ENCODE results near the gene CGB3.
"Not testable (repeated sequence)": the region's sequence is repeated elsewhere in the genome, so short reads cannot be mapped to it uniquely, and the experiment has no call there.

Gene CGB3

DNA sequence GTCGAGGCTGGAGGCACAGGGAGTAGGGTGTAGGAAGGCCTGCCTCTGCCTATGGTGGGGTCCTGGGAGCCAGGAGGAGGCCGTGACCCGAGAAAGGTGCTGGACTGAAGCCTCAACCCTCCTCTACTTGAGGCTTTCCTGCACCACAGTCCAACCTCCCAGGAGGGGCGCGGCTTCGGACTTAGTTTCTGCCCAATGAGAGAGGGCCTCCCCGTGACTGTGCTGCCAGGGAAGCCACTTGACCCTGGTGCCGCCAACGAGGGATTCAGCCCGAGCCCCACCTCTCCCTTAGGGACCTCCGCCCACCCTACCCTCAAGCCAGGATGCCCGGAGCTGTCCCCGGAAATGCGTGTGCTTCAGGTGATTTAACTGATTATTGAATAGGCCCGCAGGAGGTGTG is at the start of gene CGB3:
CGB3 (minus strand) TSS at position 101 of the 400 bp plus-strand sequence. CDS start 362 bp downstream, outside the sequence.
- not testable (repeated sequence) for DNase-seq

DNA sequence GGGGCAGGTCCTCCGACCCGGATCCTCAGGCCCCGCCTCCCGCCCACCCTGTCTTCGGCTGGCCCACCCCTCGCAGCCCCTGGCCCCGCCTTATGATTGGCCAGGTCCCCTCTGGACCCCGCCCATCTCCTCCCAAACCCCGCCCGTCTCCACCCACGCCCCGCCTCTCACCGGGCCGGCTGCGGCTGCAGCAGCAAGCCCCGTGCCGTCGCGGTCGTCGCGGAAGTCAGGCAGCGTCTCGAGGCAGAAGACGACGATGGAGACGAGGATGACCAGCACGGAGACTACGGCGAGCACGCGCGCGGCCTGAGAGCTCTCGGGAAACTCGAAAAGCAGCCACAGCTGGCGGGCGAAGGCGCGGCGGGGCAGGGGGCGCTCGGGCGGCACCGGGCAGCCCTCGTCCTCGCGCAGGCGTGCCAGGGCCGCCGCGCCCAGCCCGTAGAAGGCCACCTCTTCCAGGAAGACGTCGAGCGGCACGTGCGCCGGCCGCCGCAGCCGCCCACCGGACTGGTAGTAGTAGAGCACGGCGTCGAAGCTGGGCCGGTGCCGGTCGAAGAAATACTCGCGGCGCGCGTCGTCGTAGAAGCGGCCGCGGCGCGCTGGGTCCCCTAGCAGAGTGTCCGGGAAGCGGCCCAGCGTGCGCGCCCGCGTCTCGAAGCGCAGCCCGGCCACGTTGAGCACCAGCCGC is 47.9 kb upstream of the CGB3 start:
- DNase-seq, result no peak

DNA sequence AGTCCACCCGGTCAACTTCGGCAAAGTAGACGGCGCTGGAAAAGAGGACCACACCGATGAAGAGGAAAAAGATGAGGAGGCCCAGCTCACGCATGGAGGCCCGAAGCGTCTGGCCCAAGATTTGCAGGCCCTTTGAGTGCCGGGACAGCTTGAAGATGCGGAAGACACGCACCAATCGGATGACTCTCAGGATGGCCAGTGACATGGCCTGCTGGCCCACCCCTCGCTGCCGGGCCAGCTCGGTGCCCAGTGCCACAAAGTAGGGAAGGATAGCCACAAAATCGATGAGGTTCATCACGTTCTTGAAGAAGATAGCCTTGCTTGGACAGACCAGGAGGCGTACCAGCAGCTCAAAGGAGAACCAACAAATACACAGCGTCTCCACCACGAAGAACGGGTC is 46.3 kb upstream of the CGB3 start:
- DNase-seq, result no peak

DNA sequence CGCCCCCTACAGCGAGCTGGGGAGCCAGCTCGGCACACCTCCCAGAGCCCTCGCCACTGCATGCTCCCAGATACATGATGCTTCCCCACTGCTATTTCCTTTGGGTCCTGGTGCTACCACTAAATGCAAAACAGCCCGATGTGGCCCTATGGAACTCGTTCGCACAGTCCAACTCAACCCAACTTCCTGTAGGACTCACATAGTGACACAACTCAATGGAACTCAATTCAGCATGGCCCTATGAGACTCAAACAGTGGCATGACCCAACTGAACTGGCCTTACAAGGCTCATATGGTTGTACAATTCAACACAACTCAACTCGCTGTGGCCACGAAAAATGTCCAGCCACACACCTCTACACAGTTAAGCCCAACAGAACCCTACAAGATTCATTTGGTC is 44.9 kb upstream of the CGB3 start:
- DNase-seq, result no peak

DNA sequence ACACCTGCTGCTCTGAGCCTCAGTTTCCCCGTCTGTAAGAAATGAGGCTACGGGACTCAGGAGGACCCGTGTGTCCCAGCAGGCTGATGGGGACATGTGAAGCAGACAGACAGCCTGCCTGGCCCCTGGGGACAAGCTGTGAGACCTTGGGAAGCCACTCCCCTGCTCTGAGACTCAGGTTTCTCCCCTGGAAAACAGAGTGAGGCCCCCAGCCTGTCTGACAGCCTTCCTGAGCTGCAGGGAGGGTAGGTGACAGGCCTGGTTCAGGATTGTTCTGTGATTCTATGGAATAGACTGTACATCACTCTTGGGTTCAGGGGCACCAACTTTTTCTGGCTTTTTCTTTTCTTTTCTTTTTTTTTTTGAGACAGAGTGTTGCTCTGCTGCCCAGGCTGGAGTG is 43.4 kb upstream of the CGB3 start:
- DNase-seq, result no peak

DNA sequence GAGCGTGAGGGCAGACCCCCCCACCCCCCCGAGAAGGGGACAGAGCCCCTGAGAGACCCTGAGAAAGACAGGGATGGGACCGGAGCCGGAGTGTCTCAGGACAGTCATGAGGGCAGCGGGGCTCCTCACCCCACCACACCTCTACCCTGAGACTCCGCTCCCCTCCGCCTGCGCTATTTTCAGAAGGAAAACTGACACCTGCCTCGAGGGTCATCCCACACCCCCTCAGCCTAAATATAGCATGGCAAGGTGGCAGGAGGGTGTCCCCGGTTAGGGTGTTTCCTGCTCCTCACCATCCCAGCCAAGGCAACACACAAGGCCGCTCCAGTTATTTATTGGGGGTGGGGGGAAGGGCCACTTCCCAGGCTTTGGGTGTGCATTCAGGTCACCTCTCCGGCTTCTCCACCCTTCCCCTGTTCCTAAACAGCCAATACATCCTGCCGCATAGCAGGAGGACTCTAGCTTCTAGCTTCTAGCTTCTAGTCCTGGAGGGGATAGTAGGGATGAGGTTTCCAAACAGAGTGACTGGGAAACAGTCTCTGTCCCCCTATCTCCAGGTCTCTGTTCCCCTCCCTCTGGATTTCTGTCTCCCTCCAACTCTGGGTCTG is 41.9 kb upstream of the CGB3 start:
- DNase-seq, result no peak

DNA sequence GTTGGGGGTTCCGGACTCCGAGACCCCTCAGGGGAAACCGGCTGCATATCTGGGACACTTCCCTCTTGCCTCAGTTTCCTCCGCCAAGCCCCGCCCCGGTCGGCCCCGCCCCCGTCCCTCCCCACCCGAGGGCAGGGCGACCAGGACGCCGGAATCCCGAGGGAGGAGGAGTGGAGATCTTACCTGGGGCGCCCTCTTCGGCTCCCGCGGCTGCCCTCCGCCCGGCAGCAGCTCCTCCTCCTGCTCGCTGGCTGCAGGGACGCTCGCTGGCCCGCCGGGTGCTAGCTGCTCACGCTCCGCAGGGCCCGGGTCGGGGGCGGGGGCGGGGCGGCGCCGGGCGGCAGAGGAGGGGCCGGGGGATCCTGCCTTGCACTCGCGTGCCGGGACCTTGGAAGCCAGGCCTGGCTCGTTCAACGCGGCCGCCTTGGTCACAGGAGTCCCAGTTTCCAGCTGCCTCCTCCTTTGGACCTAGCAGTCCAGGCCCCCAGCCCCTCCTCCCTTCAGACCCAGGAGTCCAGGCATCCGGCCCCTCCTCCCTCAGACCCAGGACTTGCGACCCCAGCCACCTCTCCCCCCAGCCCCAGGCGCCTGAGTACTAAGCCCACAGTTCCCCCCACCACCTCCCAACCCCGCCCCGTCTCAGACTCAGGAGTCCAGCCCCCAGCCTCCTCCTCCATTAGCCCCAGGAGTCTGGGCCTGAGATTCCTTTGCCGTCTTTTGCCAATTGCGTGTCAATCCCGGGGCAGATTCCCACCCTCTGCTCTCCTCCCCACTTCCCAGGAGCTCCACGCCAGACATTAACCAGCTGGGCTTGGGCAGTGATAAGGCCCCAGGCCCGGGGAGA is 40.9 kb upstream of the CGB3 start, which contains the start of gene NTF4:
NTF4 (minus strand) TSS at position 51 of the 844 bp plus-strand sequence. CDS start 2,821 bp downstream, outside the sequence.
- no peak for DNase-seq

DNA sequence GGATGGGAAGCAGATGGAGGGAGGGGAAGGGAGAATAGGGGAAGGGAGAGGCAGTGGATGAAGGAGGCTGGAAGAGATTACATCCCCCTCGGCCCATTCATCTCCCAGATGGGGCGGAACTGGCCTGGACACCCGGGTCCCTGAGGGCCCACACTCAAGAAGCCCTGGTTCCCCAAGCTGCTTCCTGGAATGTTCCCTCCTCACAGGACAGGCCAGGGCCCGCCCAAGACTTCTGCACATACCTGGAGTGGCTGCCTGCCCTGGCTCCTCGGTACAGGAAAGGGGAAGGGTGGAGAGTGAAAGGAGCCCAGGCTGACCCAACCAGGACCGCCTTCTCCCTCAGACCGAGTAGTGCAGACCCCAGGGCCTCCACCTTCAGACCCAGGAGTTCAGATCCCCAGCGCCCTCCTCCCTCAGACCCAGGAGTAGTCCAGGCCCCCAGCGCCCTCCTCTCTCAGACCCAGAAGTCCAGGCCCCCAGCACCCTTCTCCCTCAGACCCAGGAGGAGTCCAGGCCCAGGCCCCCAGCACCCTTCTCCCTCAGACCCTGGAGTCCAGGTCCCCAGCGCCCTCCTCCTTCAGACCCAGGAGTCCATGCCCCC is 40.0 kb upstream of the CGB3 start:
- no peak for DNase-seq

DNA sequence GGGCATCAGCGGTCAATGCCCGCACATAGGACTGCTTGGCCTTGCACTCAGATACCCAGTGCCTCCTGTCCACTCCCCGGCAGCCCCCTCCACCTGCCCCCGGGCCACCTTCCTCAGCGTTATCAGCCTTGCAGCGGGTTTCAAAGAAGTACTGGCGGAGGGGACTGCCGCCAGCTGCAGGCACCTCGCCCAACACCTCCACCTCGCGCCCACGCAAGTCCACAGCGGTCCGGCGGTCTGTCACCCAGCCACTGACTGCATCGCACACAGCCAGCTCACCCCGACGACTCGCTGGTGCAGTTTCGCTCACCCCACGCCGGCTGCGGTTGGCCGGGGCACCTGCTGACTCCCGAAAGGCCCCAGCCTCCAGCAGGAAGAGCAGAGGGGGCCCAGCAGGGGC is 37.3 kb upstream of the CGB3 start:
- DNase-seq, result no peak

DNA sequence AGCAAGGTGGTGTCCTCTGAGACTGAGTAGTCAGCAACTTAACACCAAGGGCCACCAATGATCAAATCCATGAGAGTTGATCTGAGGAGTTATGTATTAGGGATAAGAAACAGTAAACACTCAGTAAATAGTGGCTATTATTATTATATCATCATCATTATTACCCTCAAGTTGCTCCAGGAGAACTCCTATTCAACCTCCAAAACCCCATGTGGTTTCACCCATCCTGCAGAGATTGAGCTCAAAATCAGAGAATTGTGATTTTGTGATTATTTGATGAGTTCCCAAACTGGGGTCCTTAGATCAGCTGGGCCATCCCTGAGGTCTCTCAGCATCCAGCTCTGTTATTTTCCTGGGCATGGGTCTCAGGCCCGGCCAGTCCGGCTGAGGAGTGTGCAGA is 36.9 kb upstream of the CGB3 start:
- DNase-seq, result no peak

DNA sequence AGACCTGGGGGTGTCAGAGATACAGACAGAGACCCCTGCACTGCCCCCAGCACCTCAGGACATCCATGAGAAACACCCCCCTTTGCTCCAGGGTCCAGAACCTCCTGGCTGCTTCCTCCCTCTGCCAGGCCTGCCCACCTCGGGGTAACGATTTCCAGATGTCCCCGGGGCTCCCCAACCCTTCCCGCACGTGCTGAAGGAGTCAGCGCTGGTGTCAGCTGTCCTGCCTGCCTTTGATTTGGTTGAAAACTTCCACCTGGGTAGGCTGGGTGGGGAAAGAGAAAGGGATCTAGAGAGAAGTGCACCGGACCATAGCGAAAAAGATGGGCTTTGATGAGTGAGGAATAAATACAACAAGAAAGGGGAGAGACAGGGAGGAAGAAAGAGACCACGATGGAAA is 34.9 kb upstream of the CGB3 start:
- no peak for DNase-seq

DNA sequence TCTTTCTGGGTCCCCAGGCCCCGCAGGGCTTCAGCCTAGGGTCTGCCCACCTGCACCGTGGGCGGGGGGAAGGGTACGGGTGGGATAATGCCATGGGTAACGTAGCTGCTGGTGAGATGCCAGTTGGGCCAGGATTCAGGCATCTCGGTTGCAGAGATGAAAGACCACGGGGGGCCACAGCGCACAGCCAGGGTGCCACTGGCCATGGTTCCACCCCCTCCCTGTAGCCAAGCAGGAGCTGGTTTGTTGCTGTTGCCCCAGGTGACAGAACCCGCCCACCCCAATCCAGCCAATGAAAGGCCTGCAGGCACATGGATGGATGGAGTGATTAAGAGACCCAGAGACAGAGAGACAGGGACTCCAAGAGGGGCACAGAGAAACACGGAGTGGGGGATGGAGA is 34.4 kb upstream of the CGB3 start:
- no peak for DNase-seq

DNA sequence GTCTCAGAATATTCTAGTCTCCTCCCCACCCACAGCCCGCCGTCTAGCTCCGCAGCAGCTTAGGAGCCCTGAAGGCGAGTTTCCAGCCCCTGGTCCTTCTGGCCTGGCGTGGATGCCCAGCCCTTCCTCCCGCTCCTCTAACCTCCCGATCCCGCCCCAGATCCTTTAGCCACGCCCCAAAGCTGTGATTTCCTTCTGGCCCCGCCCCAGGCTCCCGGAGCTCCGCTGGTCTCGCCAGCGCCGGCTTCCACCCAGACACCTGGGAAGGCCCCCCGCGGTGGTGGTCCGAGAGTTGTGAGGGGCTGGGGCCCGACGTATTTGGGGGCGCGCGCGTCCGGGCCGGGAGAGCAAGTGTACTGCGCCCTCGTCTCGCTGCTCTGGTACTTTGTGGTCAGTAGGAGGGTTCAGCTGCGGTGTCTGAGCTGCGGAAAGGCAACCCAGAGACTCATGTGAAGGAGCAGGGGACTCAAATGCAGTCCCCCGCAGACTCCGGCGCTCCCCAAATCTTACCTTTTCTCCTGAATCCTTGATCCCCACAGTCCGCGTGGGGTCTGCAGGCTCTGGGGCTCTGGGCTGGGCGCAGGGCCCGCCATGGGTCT is 33.6 kb upstream of the CGB3 start, which contains the start of gene CGB7:
CGB7 (minus strand) TSS at position 114 of the 599 bp plus-strand sequence. CDS start 2,374 bp downstream, outside the sequence.
- no peak for DNase-seq

DNA sequence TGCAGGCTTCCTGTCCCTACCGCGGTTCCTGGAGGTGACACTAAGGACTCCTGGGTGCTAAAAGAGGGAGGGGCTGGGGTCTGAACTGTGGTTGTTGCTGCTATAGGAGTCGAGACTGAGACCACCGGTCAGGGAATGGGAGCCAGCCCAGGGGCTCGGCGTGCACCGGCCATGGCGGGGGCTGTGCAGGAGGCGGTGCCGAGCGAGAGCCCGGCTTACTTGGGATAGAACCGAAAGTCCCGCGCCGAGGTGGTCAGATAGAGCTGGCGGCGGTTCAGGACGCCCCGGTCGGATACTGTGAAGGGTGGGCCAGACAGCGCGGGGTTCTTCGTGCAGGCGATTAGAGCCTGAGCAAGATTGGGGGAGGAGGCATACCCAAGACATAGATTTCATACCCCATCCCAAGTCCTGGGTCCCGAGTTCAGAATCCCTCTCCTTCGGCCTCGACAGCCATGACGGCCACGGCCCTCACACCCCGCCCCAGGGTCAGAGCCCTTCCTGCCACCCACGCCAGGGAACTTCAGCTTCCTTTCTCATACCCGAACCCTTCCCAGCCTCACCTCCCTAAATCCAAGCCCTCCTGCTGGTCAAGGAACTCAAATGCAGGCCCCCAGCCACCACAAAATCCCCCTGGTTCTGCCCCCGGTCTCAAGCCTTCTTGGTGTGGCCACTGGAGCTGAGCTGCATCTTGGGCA is 32.9 kb upstream of the CGB3 start:
- not testable (repeated sequence) for DNase-seq

DNA sequence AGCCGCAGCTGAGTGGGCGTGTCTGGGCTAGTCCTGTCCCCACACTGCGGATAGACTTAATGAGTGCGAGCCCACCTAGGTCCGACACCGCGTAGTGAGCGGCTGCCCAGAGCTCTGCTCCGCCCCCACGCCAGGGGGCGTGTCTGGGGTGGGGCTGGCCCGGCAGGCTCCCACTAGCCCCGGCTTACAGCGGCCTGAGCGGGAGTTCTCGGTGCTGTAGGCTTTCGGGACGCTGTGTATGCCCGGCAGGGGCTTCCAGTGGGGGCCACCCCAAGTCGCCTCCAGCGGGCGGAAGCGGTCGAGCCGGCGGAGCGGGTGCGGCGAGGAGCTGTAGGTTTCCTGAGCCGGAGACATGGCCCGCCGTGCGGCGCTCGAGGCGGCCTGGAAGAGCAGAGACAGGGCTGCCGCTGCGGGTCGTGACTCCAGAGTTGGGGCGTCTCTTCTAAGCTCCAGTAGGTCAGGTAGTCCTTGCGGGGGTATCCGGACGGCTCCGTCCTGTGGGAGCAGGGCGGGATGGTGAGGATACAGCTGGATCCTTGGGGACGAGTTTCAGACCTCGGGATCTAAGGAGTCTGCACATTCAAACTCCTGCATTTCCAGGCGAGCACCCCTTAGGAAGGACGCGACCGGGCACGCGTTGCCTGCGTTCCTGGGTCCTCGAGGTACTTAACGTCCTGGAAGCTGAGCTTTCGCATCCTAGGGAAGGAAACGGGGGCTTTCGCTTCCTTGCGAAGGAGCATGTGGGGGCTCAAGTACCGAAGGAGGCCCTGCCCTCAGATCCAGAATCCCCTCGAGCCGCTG is 32.2 kb upstream of the CGB3 start:
- DNase-seq, result no peak

DNA sequence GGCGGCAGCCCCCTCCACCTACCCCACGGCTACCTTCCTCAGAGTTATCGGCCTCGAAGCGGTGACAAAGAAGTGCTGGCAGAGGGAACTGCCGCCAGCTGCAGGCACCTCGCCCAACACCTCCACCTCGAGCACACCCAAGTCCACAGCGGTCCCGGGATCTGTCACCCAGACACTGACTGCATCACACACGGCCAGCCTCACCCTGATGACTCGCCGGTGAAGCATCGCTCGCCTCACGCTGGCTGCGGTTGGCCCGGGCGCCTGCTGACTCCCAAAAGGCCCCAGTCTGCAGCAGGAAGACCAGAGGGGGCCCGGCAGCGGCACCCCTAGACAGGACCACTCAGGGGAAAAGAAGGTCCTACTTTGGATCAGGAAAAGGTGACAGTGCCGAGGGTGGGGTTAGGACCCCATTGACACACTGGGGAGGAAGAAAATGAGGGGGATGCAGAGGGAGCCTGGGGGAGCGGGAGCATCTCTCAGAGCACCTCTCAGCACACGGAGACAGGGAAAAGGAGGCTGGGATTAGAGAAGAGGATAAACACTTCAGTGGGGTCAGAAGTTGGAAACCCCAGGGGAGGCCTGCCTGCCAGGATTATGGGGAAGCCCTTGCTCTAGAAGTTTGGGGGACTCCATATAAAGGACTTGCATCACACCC is 26.4 kb upstream of the CGB3 start:
- not testable (repeated sequence) for DNase-seq

DNA sequence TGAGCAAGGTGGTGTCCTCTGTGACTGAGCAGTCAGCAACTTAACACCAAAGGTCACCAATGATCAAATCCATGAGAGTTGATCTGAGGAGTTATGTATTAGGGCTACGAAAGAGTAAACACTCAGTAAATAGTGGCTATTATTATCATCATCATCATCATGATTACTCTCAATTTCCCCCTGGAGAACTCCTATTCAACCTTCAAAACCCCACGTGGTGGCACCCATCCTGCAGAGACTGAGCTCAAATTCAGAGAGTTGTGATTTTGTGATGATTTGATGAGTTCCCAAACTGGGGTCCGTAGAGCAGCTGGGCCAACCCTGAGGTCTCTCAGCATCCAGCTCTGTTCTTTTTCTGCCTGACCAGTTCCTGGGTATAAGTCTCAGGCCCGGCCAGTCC is 25.7 kb upstream of the CGB3 start:
- not testable (repeated sequence) for DNase-seq

DNA sequence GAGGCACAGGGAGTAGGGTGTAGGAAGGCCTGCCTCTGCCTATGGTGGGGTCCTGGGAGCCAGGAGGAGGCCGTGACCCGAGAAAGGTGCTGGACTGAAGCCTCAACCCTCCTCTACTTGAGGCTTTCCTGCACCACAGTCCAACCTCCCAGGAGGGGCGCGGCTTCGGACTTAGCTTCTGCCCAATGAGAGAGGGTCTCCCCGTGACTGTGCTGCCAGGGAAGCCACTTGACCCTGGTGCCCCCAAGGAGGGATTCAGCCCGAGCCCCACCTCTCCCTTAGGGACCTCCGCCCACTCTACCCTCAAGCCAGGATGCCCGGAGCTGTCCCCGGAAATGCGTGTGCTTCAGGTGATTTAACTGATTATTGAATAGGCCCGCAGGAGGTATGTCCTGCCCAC is 24.9 kb upstream of the CGB3 start, which contains the start of gene CGB8:
CGB8 (minus strand) TSS at position 101 of the 400 bp plus-strand sequence. CDS start 372 bp downstream, outside the sequence.
- DNase-seq, result not testable (repeated sequence)

DNA sequence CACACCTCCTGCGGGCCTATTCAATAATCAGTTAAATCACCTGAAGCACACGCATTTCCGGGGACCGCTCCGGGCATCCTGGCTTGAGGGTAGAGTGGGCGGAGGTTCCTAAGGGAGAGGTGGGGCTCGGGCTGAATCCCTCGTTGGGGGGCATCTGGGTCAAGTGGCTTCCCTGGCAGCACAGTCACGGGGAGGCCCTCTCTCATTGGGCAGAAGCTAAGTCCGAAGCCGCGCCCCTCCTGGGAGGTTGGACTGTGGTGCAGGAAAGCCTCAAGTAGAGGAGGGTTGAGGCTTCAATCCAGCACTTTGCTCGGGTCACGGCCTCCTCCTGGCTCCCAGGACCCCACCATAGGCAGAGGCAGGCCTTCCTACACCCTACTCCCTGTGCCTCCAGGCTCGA is 19.4 kb upstream of the CGB3 start, which contains the start of gene CGB5:
CGB5 (plus strand) TSS at position 301 of the 400 bp plus-strand sequence. CDS start 362 bp downstream, outside the sequence.
- not testable (repeated sequence) for DNase-seq

DNA sequence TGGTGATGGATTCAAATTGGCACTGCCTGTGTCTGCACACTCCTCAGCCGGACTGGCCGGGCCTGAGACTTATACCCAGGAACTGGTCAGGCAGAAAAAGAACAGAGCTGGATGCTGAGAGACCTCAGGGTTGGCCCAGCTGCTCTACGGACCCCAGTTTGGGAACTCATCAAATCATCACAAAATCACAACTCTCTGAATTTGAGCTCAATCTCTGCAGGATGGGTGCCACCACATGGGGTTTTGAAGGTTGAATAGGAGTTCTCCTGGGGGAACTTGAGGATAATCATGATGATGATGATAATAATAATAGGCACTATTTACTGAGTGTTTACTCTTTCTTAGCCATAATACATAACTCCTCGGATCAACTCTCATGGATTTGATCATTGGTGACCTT is 18.5 kb upstream of the CGB3 start:
- DNase-seq, result not testable (repeated sequence)
